Epithelial cell of esophagus (primary cell): ENCODE data around the gene UBC.
"Not testable (repeated sequence)": the region's sequence is repeated elsewhere in the genome, so short reads cannot be mapped to it uniquely, and the experiment has no call there.

Experiments used
- DNase-seq: peaks from one replicate; pipeline ENCODE4 v3.0.0; 2010; ENCODE audit warnings: low read depth
- H3K4me3 ChIP-seq: 2 replicates; pipeline ENCODE4 v1.5.1; 2011; ENCODE audit warnings: mild to moderate bottlenecking, low read length, control low read depth
- TF ChIP-seq, protein P1 (sequence below): IDR thresholded peaks from 2 replicates; pipeline ENCODE4 v1.5.1; 2011; ENCODE audit warnings: low read depth, mild to moderate bottlenecking, low read length, control low read depth, inconsistent platforms; ENCODE audit not compliant: insufficient read depth; ENCODE audit errors: missing control alignments

Gene UBC

GRCh38 chr12:124893792-124894516, 20.5 kb downstream of the UBC start:
- DNase-seq = no peak
- TF ChIP-seq, protein P1, sequence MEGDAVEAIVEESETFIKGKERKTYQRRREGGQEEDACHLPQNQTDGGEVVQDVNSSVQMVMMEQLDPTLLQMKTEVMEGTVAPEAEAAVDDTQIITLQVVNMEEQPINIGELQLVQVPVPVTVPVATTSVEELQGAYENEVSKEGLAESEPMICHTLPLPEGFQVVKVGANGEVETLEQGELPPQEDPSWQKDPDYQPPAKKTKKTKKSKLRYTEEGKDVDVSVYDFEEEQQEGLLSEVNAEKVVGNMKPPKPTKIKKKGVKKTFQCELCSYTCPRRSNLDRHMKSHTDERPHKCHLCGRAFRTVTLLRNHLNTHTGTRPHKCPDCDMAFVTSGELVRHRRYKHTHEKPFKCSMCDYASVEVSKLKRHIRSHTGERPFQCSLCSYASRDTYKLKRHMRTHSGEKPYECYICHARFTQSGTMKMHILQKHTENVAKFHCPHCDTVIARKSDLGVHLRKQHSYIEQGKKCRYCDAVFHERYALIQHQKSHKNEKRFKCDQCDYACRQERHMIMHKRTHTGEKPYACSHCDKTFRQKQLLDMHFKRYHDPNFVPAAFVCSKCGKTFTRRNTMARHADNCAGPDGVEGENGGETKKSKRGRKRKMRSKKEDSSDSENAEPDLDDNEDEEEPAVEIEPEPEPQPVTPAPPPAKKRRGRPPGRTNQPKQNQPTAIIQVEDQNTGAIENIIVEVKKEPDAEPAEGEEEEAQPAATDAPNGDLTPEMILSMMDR = no peak

DNA sequence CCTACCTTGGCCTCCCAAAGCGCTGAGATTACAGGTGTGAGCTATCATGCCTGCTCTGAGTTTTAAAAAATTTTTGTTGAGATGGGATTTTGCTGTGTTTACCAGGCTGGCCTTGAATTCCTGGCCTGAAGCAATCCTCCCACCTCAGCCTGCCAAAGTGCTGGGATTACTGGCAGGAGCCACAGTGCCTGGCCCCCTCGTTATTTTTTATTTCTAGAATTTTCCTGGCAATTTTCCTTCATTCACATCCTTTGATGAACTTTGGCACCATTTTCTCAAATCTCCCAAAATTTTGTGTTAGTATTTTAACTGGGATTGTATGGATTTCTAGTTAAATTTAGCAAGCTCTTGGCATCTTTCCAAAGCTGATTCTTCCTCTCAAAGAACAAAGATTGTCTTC, 26.2 kb downstream of the UBC start:
- DNase-seq = no peak
- TF ChIP-seq, protein P1 = no peak
- no peak overlapping the region for H3K4me3 ChIP-seq

More at GRCh38 chr12:124893792-124894516, 20.5 kb downstream of the UBC start:
- H3K4me3 ChIP-seq = no peak overlapping the region

DNA sequence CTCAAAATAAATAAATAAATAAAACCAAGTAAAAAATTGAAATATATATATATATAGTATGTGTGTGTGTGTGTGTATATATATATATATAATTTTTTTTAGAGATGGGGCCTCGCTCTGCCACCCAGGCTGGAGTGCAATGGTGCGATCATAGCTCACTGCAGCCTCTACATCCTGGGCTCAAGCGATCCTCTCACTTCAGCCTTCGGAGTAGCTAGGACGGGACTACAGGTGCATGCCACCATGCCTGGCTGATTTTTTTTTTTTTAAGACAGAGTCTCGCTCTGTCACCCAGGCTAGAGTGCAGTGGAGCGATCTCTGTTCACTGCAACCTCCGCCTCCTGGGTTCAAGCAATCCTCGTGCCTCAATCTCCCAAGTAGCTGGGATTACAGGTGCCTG, 26.7 kb downstream of the UBC start:
- not testable (repeated sequence) for H3K4me3 ChIP-seq, DNase-seq

DNA sequence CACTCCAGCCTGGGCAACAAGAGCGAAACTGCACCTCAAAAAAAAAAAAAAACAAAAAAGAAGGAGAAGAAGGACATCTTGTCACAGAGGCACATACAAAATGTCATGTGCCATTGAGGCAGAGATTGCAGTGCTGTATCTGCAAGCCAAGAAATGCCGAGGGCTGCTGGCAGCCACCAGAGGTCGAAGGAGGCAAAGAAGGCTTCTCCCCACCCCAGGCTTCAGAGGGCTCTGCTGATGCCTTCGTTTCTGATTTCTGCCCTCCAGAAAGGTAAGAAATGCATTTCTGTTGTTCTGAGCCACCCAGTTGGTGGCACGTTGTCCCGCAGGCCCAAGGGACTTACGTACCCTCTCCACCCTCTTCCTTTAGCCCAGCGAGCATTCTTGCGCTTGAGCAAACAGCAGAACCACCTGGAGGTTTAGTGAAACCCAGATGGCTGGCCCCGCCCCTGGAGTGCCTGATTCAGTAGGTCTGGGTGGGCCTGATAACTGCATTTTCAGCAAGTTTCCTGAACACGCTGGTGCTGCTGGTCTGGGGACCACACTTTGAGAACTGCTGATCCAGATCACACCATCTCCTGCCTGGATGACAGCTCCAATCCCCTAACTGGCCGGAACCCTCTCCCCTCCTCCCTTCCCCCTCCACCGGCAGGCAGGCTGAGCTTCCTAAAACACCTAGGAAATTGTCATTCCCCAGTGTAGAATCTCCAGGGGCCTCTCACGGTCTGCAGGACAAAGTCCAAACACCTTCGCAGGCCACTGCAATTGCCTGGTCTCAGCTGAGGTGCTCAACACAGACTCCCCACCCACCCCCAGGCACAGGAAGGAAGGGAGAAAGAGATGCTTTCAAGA, 29.6 kb downstream of the UBC start:
- no peak overlapping the region for H3K4me3 ChIP-seq
- DNase-seq = peak; percentile 35
- TF ChIP-seq, protein P1 = no peak

- TF ChIP-seq, protein P1 = no peak
- no peak overlapping the region for H3K4me3 ChIP-seq
- DNase-seq = no peak
These were observed 31.0 kb downstream of the UBC start for GRCh38 chr12:124883263-124884130.

DNA sequence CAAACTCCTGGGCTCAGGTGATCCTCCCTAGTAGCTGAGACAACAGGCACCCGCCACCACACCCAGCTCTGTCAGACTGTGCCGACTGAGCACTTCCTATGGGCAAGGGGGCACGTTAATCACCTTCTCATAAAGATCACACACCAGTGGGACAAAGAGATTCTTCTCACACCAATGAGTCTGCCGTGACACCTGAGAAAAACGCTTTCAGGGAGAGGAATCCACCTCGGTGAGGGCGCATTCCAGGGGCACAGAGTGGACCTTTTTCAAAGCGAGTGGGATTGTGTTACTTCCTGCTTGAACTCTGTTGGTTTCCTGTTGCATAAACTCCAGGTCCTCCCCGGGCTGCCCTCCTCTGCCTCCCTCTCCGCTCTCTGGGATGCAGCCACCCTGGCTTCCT, 33.3 kb downstream of the UBC start:
- TF ChIP-seq, protein P1 = no peak
- no peak for DNase-seq
- H3K4me3 ChIP-seq = no peak overlapping the region

- H3K4me3 ChIP-seq = not testable (repeated sequence)
- peak; percentile 51 for DNase-seq
These were observed 34.1 kb downstream of the UBC start for GRCh38 chr12:124880335-124880734.
